HUES64 (cell line): ENCODE data around the gene LILRB2.

ENCODE experiments used
- H3K27ac ChIP-seq: 2 replicates; pipeline ENCODE4 v1.7.0; 2013; ENCODE audit warnings: low read depth, low read length, inconsistent platforms
- H3K27me3 ChIP-seq: 2 replicates; pipeline ENCODE4 v1.6.1; 2013; ENCODE audit warnings: mild to moderate bottlenecking, low read length; ENCODE audit not compliant: insufficient read depth
- H3K36me3 ChIP-seq: 2 replicates; pipeline ENCODE4 v1.6.1; 2013; ENCODE audit warnings: mild to moderate bottlenecking, low read length; ENCODE audit not compliant: insufficient read depth
- H3K4me1 ChIP-seq: 2 replicates; pipeline ENCODE4 v1.6.1; 2013; ENCODE audit warnings: mild to moderate bottlenecking, low read length, moderate library complexity; ENCODE audit not compliant: insufficient read depth
- H3K4me3 ChIP-seq: 2 replicates; pipeline ENCODE4 v1.5.1; 2013; ENCODE audit warnings: mild to moderate bottlenecking, low read length, moderate library complexity
- H3K9ac ChIP-seq: 2 replicates; pipeline ENCODE4 v1.6.1; 2013; ENCODE audit warnings: mild to moderate bottlenecking, low read depth, low read length
- H3K9me3 ChIP-seq: 2 replicates; pipeline ENCODE4 v1.6.1; 2013; ENCODE audit warnings: low read depth, low read length; ENCODE audit not compliant: insufficient read depth
- WGBS: fragments of 150-250, 120-280 bp; methylation state at CpG from one replicate; pipeline ENCODE4 v1.1.7; 2013; ENCODE audit warnings: missing lambda C conversion rate; 5-methylcytosine and 5-hydroxymethylcytosine counted together

The LILRB2 gene

GRCh38 chr19:54268936-54269335, 12.0 kb downstream of the LILRB2 start:
- Histone ChIP-seq H3K4me3 (no peak overlapping the region), H3K9me3 (no peaks in the 10 kb centered on the region), H3K27ac (no peak overlapping the region), H3K27me3 (peaks cover 8% of the 10 kb centered on the region), H3K36me3 (no peaks in the 10 kb centered on the region), H3K9ac (no peak overlapping the region), H3K4me1 (no peaks in the 10 kb centered on the region)
- 100% methylated on average over 1 of the region's 2 CpGs for WGBS

- 15% methylated on average over 6 of the region's 6 CpGs for WGBS
- H3K9me3 ChIP-seq = no peaks in the 10 kb centered on the region
- H3K4me3 ChIP-seq = no peak overlapping the region
- no peaks in the 10 kb centered on the region for H3K36me3 ChIP-seq
- H3K4me1 ChIP-seq = no peaks in the 10 kb centered on the region
- H3K27me3 ChIP-seq = peaks cover 8% of the 10 kb centered on the region
- no peak overlapping the region for H3K9ac ChIP-seq
- H3K27ac ChIP-seq = no peak overlapping the region
Measured at GRCh38 chr19:54266133-54266532, 14.8 kb downstream of the LILRB2 start.

GRCh38 chr19:54262470-54262869, 18.4 kb downstream of the LILRB2 start:
- no peaks in the 10 kb centered on the region for H3K27me3 ChIP-seq
- H3K4me3 ChIP-seq = no peak overlapping the region
- no peak overlapping the region for H3K9ac ChIP-seq
- H3K4me1 ChIP-seq = no peaks in the 10 kb centered on the region
- 89% methylated on average over 1 of the region's 2 CpGs for WGBS
- H3K27ac ChIP-seq = no peak overlapping the region
- no peaks in the 10 kb centered on the region for H3K9me3 ChIP-seq
- no peaks in the 10 kb centered on the region for H3K36me3 ChIP-seq

- no peaks in the 10 kb centered on the region for H3K4me1 ChIP-seq
- no peak overlapping the region for H3K27ac ChIP-seq
- no peak overlapping the region for H3K4me3 ChIP-seq
- no peaks in the 10 kb centered on the region for H3K9me3 ChIP-seq
- peaks cover 1% of the 10 kb centered on the region; the same call in 1 of the 2 replicates for H3K27me3 ChIP-seq
- H3K9ac ChIP-seq = no peak overlapping the region
- no peaks in the 10 kb centered on the region for H3K36me3 ChIP-seq
- 90% methylated on average over 11 of the region's 11 CpGs for WGBS
Measured at GRCh38 chr19:54262066-54262465, 18.8 kb downstream of the LILRB2 start.

GRCh38 chr19:54257116-54257480, 23.8 kb downstream of the LILRB2 start, which contains the start of gene LILRB5:
Gene LILRB5 (minus strand): TSS chr19:54257273. CDS start chr19:54257193, 80 bp downstream.
- H3K9ac ChIP-seq = no peak within 1 kb of the TSS
- peaks cover 5% of the 10 kb centered on the region; the same call in 1 of the 2 replicates for H3K27me3 ChIP-seq
- 0 out of 2 replicates have a peak, but pooled peaks cover 3% of the 10 kb centered on the region for H3K4me1 ChIP-seq
- H3K4me3 ChIP-seq = no peak within 1 kb of the TSS
- no peaks in the 10 kb centered on the region for H3K9me3 ChIP-seq
- 90% methylated on average over 9 of the region's 9 CpGs for WGBS
- no peak within 1 kb of the TSS for H3K27ac ChIP-seq
- no peaks in the 10 kb centered on the region for H3K36me3 ChIP-seq

- Histone ChIP-seq H3K9me3 (no peaks in the 10 kb centered on the region), H3K36me3 (no peaks in the 10 kb centered on the region), H3K4me1 (0 out of 2 replicates have a peak, but pooled peaks cover 3% of the 10 kb centered on the region), H3K27ac (no peak overlapping the region), H3K27me3 (peaks cover 5% of the 10 kb centered on the region; the same call in 1 of the 2 replicates), H3K9ac (no peak overlapping the region), H3K4me3 (no peak overlapping the region)
- WGBS = 91% methylated on average over 19 of the region's 19 CpGs
Measured at GRCh38 chr19:54256250-54257115, 24.4 kb downstream of the LILRB2 start.

- no peak overlapping the region for H3K4me3 ChIP-seq
- H3K27ac ChIP-seq = no peak overlapping the region
- no peaks in the 10 kb centered on the region for H3K9me3 ChIP-seq
- H3K4me1 ChIP-seq = 0 out of 2 replicates have a peak, but pooled peaks cover 3% of the 10 kb centered on the region
- H3K27me3 ChIP-seq = peaks cover 5% of the 10 kb centered on the region; the same call in 1 of the 2 replicates
- no peak overlapping the region for H3K9ac ChIP-seq
- H3K36me3 ChIP-seq = no peaks in the 10 kb centered on the region
- 81% methylated on average over 26 of the region's 26 CpGs for WGBS
Measured at GRCh38 chr19:54255105-54255775, 25.7 kb downstream of the LILRB2 start.

GRCh38 chr19:54254195-54254906, 26.6 kb downstream of the LILRB2 start:
- Histone ChIP-seq H3K9ac (no peak overlapping the region; the same call in 1 of the 2 replicates), H3K27ac (no peak overlapping the region), H3K9me3 (no peaks in the 10 kb centered on the region), H3K4me1 (0 out of 2 replicates have a peak, but pooled peaks cover 3% of the 10 kb centered on the region), H3K4me3 (no peak overlapping the region), H3K27me3 (peaks cover 5% of the 10 kb centered on the region; the same call in 1 of the 2 replicates), H3K36me3 (no peaks in the 10 kb centered on the region)
- WGBS = 79% methylated on average over 17 of the region's 17 CpGs

- no peak overlapping the region for H3K27ac ChIP-seq
- 83% methylated on average over 21 of the region's 23 CpGs for WGBS
- H3K9ac ChIP-seq = no peak overlapping the region; the same call in 1 of the 2 replicates
- H3K27me3 ChIP-seq = peaks cover 5% of the 10 kb centered on the region; the same call in 1 of the 2 replicates
- H3K4me3 ChIP-seq = no peak overlapping the region
- H3K4me1 ChIP-seq = 0 out of 2 replicates have a peak, but pooled peaks cover 3% of the 10 kb centered on the region
- no peaks in the 10 kb centered on the region for H3K36me3 ChIP-seq
- H3K9me3 ChIP-seq = no peaks in the 10 kb centered on the region
Measured at GRCh38 chr19:54253331-54254194, 27.3 kb downstream of the LILRB2 start.

GRCh38 chr19:54252845-54253244, 28.1 kb downstream of the LILRB2 start:
- no peaks in the 10 kb centered on the region for H3K36me3 ChIP-seq
- H3K4me3 ChIP-seq = no peak overlapping the region
- H3K27me3 ChIP-seq = peaks cover 5% of the 10 kb centered on the region; the same call in 1 of the 2 replicates
- 0 out of 2 replicates have a peak, but pooled peaks cover 3% of the 10 kb centered on the region for H3K4me1 ChIP-seq
- H3K27ac ChIP-seq = no peak overlapping the region
- WGBS = 91% methylated on average over 11 of the region's 11 CpGs
- no peak overlapping the region for H3K9ac ChIP-seq
- no peaks in the 10 kb centered on the region for H3K9me3 ChIP-seq
